ENCODE measurements around the gene CHCHD6.

The CHCHD6 gene

GRCh38 chr3:126939733-126940132 is 235.7 kb downstream of the CHCHD6 start:
- no peak for DNase-seq (ENCODE audit: low read depth)

- DNase-seq (ENCODE audit: low read depth) = no peak
Observed at GRCh38 chr3:126941721-126942270, 237.8 kb downstream of the CHCHD6 start.

- no peak for DNase-seq (ENCODE audit: low read depth)
Observed at GRCh38 chr3:126944089-126944965, 240.3 kb downstream of the CHCHD6 start.

- DNase-seq (ENCODE audit: low read depth) = no peak
Observed at GRCh38 chr3:126945171-126945721, 241.2 kb downstream of the CHCHD6 start.

- no peak for DNase-seq (ENCODE audit: low read depth)
Observed at GRCh38 chr3:126945891-126946290, 241.9 kb downstream of the CHCHD6 start.

GRCh38 chr3:126946405-126946804 is 242.4 kb downstream of the CHCHD6 start:
- DNase-seq (ENCODE audit: low read depth) = no peak

GRCh38 chr3:126947429-126947828 is 243.4 kb downstream of the CHCHD6 start:
- no peak for DNase-seq (ENCODE audit: low read depth)

GRCh38 chr3:126948980-126949535 is 245.0 kb downstream of the CHCHD6 start:
- no peak for DNase-seq (ENCODE audit: low read depth)

GRCh38 chr3:126951561-126951960 is 247.5 kb downstream of the CHCHD6 start:
- DNase-seq (ENCODE audit: low read depth) = no peak

GRCh38 chr3:126952261-126952982 is 248.4 kb downstream of the CHCHD6 start:
- DNase-seq (ENCODE audit: low read depth) = no peak

- DNase-seq (ENCODE audit: low read depth) = no peak
Observed at GRCh38 chr3:126952983-126953660, 249.1 kb downstream of the CHCHD6 start.

GRCh38 chr3:126954141-126954842 is 250.3 kb downstream of the CHCHD6 start:
- DNase-seq (ENCODE audit: low read depth) = no peak

GRCh38 chr3:126955004-126955790 is 251.2 kb downstream of the CHCHD6 start:
- DNase-seq (ENCODE audit: low read depth) = no peak

GRCh38 chr3:126956361-126956760 is 252.3 kb downstream of the CHCHD6 start:
- DNase-seq (ENCODE audit: low read depth) = no peak

GRCh38 chr3:126956866-126957650 is 253.0 kb downstream of the CHCHD6 start:
- no peak for DNase-seq (ENCODE audit: low read depth)

GRCh38 chr3:126957776-126958637 is 254.0 kb downstream of the CHCHD6 start:
- no peak for DNase-seq (ENCODE audit: low read depth)

- DNase-seq (ENCODE audit: low read depth) = no peak
Observed at GRCh38 chr3:126958638-126959085, 254.6 kb downstream of the CHCHD6 start.

- DNase-seq (ENCODE audit: low read depth) = no peak
Observed at GRCh38 chr3:126959136-126959920, 255.3 kb downstream of the CHCHD6 start.
